Mesodermal cell (in vitro differentiated cells): ENCODE data around the gene JAML.

Experiments used
- H3K27ac ChIP-seq: 2 replicates; pipeline ENCODE4 v1.7.0; 2013; ENCODE audit warnings: mild to moderate bottlenecking, low read depth, low read length, moderate library complexity; ENCODE audit not compliant: severe bottlenecking
- H3K36me3 ChIP-seq: 2 replicates; pipeline ENCODE4 v1.7.1; 2013; ENCODE audit warnings: mild to moderate bottlenecking, low read length, moderate library complexity; ENCODE audit not compliant: control insufficient read depth, insufficient read depth
- H3K4me1 ChIP-seq: one replicate; pipeline ENCODE4 v1.7.1; 2013; ENCODE audit warnings: mild to moderate bottlenecking, low read length; ENCODE audit not compliant: insufficient read depth, control insufficient read depth, poor library complexity, severe bottlenecking
- H3K4me3 ChIP-seq: 2 replicates; pipeline ENCODE4 v1.7.0; 2013; ENCODE audit warnings: low read length, control low read depth, mild to moderate bottlenecking; ENCODE audit not compliant: insufficient read depth, poor library complexity, severe bottlenecking; ENCODE audit errors: extremely low read depth
- H3K9me3 ChIP-seq: 2 replicates; pipeline ENCODE4 v1.7.1; 2013; ENCODE audit warnings: mild to moderate bottlenecking, low read length, moderate library complexity; ENCODE audit not compliant: control insufficient read depth
- WGBS, 2 experiments: methylation state at CpG; one replicate each; pipeline ENCODE4 v1.1.5; 2013; ENCODE audit warnings: missing lambda C conversion rate in 2 of 2; ENCODE audit not compliant: insufficient coverage in 2 of 2; 5-methylcytosine and 5-hydroxymethylcytosine counted together

Gene JAML

DNA sequence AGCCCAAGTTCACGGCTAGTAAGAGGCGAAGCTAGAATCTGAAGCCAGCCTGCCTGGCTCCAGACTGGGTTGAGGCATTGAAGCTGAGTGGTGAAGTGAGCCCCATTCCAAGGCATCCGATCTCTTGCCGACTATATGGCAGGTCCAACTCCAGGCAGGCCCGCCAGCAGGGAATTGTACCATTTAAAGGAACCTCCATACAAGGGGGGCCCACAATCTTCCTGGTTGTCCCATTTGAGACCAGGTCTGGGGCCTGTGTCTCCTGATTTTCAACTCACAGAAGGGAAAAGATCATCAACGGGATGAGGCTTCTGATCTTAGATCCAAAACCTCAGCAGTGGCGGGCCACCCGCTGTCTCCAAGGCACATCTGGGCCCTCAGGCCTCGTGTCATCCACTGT, 52.5 kb downstream of the JAML start:
- Histone ChIP-seq H3K36me3 (no peaks in the 10 kb centered on the region), H3K9me3 (no peaks in the 10 kb centered on the region), H3K27ac (no peak overlapping the region), H3K4me1 (peaks cover 18% of the 10 kb centered on the region), H3K4me3 (no peak overlapping the region)
- WGBS, 2 experiments: 82 to 90% methylated on average over 7 to 9 of the region's 9 CpGs

- Histone ChIP-seq H3K27ac (no peak overlapping the region), H3K9me3 (no peaks in the 10 kb centered on the region), H3K4me1 (peaks cover 18% of the 10 kb centered on the region), H3K36me3 (no peaks in the 10 kb centered on the region), H3K4me3 (no peak overlapping the region)
- 3 to 6% methylated on average over 27 to 28 of the region's 29 CpGs for WGBS, 2 experiments
Measured at GRCh38 chr11:118171269-118172062, 53.3 kb downstream of the JAML start.

GRCh38 chr11:118170882-118171268, 53.9 kb downstream of the JAML start:
- Histone ChIP-seq H3K9me3 (no peaks in the 10 kb centered on the region), H3K27ac (no peak overlapping the region), H3K4me1 (peaks cover 14% of the 10 kb centered on the region), H3K4me3 (no peak overlapping the region), H3K36me3 (no peaks in the 10 kb centered on the region)
- 31 to 36% methylated on average over 4 to 6 of the region's 8 CpGs for WGBS, 2 experiments

GRCh38 chr11:118170231-118170630, 54.6 kb downstream of the JAML start:
- 82 to 85% methylated on average over 7 to 9 of the region's 9 CpGs for WGBS, 2 experiments
- H3K27ac ChIP-seq: no peak overlapping the region

DNA sequence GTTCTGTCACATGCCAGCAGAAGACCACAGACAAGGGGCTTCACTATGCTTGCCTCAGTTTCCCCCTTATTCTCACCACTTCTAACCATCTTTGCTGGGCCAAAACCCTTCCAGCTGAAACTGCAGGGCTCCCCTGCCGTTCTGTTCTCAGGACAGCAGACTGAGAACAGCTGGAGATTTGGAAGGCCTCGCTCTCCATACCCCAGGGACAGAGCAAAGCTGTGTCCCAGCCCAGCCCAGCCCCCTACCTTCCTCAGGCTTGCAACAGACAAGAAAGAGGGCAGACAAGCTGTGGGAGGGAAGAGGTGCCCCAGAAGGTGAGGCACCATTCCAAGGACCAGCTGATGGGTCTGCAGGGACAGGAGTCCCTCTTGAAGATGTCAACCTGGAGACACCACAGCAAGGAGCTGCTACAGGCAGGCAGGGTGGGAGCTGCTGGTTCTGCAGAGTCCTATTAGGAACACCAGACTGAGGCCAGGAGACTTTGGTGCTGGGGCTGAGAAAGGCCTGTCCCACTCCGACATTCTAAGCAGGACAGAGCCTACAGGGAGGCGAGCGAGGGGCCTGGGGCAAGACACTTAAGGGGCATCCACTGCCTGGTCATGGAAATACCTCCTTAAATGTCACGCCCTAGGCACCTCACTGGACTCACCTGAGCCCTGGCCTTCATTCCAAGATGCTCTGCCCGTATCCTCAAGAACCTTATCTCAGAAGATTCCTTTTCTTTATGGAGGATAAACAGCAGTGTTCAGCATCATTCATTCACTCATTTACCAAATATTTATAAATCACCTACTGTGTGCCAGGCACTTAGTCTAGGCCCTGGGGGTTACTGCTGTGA, 55.3 kb downstream of the JAML start:
- H3K4me1 ChIP-seq: peaks cover under 1% of the 10 kb centered on the region
- WGBS, 2 experiments: 68 to 82% methylated on average over 7 of the region's 7 CpGs
- H3K27ac ChIP-seq: no peak overlapping the region
- no peak overlapping the region for H3K4me3 ChIP-seq
- H3K9me3 ChIP-seq: no peaks in the 10 kb centered on the region
- no peaks in the 10 kb centered on the region for H3K36me3 ChIP-seq

More at GRCh38 chr11:118170231-118170630, 54.6 kb downstream of the JAML start:
- Histone ChIP-seq H3K36me3 (no peaks in the 10 kb centered on the region), H3K9me3 (no peaks in the 10 kb centered on the region), H3K4me3 (no peak overlapping the region), H3K4me1 (peaks cover 8% of the 10 kb centered on the region)

DNA sequence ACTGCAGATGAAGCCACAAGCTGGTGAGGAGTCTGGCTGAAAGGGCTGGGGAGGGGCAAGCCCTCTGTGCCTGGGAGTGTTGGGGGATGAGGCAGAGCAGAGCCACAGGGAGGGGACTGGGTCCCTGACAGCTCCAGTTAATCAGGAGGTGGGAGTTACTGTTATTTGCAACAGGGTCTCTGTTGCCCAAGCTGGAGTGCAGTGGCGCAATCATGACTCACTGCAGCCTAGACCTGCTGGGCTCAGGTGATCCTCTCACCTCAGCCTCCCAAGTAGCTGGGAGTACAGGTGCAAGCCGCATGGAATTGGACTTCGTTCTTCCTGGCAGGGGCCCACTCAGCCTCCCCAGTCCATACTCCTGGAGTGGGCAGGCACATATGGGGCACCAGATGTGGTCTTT, 56.1 kb downstream of the JAML start:
- 80 to 95% methylated on average over 1 to 2 of the region's 3 CpGs for WGBS, 2 experiments
- no peaks in the 10 kb centered on the region for H3K9me3 ChIP-seq
- no peaks in the 10 kb centered on the region for H3K4me1 ChIP-seq
- no peak overlapping the region for H3K4me3 ChIP-seq
- no peaks in the 10 kb centered on the region for H3K36me3 ChIP-seq
- H3K27ac ChIP-seq: no peak overlapping the region

GRCh38 chr11:118168316-118168715, 56.5 kb downstream of the JAML start:
- no peak overlapping the region for H3K27ac ChIP-seq
- H3K4me1 ChIP-seq: no peaks in the 10 kb centered on the region
- no peaks in the 10 kb centered on the region for H3K36me3 ChIP-seq
- H3K4me3 ChIP-seq: no peak overlapping the region
- 92 to 96% methylated on average over 8 of the region's 8 CpGs for WGBS, 2 experiments
- H3K9me3 ChIP-seq: no peaks in the 10 kb centered on the region

- Histone ChIP-seq H3K4me1 (no peaks in the 10 kb centered on the region), H3K4me3 (no peak overlapping the region), H3K36me3 (no peaks in the 10 kb centered on the region), H3K27ac (no peak overlapping the region), H3K9me3 (no peaks in the 10 kb centered on the region)
- 95% methylated on average over 9 to 10 of the region's 12 CpGs for WGBS, 2 experiments
Measured at GRCh38 chr11:118167906-118168305, 56.9 kb downstream of the JAML start.

- H3K4me3 ChIP-seq: no peak overlapping the region
- no peaks in the 10 kb centered on the region for H3K9me3 ChIP-seq
- no peak overlapping the region for H3K27ac ChIP-seq
- WGBS, 2 experiments: no CpG with 5 or more reads among the region's 2 CpGs
- H3K36me3 ChIP-seq: no peaks in the 10 kb centered on the region
- no peaks in the 10 kb centered on the region for H3K4me1 ChIP-seq
Measured at GRCh38 chr11:118167253-118167652, 57.6 kb downstream of the JAML start.

- no peak overlapping the region for H3K27ac ChIP-seq
- no peaks in the 10 kb centered on the region for H3K36me3 ChIP-seq
- no peaks in the 10 kb centered on the region for H3K9me3 ChIP-seq
- no peaks in the 10 kb centered on the region for H3K4me1 ChIP-seq
- no peak overlapping the region for H3K4me3 ChIP-seq
- 95 to 97% methylated on average over 10 to 15 of the region's 17 CpGs for WGBS, 2 experiments
Measured at GRCh38 chr11:118166641-118167040, 58.2 kb downstream of the JAML start.

DNA sequence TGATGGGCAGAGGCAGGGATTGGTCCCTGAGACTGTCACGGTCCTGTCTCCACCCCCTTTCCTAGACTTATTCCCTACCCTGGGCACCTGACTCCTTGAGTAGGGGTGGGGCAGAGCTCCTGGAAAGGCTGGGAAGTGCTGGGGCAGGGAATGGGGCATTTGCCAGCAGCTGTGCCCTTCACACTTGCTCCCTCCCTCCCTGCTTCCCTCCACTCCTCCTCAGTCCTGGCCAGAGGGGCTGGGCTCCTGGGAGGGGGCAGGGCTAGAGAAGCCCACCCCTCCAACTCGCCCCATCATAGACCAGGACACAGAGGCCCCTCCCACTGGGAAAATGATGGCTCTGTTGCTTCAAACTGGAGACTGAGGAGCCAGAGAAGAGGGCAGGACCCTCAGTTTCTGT, 59.9 kb downstream of the JAML start:
- WGBS, 2 experiments: no CpG with 5 or more reads among the region's 2 CpGs
- H3K36me3 ChIP-seq: no peaks in the 10 kb centered on the region
- H3K4me1 ChIP-seq: no peaks in the 10 kb centered on the region
- H3K4me3 ChIP-seq: no peak overlapping the region
- no peak overlapping the region for H3K27ac ChIP-seq
- H3K9me3 ChIP-seq: no peaks in the 10 kb centered on the region
